ENCODE results near the gene KIF26A. TPM values are rescaled to one million over a fixed set of nuclear protein-coding genes. Genes with fewer than 3 reads are reported as not detected.

Gene KIF26A
- polyA plus RNA-seq, 1 of the 3 experiments (the other 2 are of a cell fraction), result 1.7 TPM

- Histone ChIP-seq H2AFZ (ENCODE audit: low read depth) (no peak overlapping the region), H3F3A (replicated peaks; ENCODE audit: insufficient read depth) (no peaks in the 10 kb centered on the region), H3K9me2 (no peaks in the 10 kb centered on the region), H3K9me3 (no peaks in the 10 kb centered on the region), H4K20me1 (ENCODE audit: insufficient read depth) (no peaks in the 10 kb centered on the region), H3K27me3 (ENCODE audit: insufficient read depth) (no peaks in the 10 kb centered on the region), H3K79me2 (ENCODE audit: insufficient read depth) (no peaks in the 10 kb centered on the region), H3K36me3 (replicated peaks in 1 of 2; ENCODE audit: control insufficient read depth in 1 of 2, insufficient read depth in 2 of 2, low read length in 1 of 2) (no peaks in the 10 kb centered on the region), H3K4me1 (ENCODE audit: control insufficient read depth in 1 of 2, insufficient read depth in 2 of 2, low read depth in 1 of 2, low read length in 1 of 2) (peaks cover 0 to 14% of the 10 kb centered on the region in 2 experiments; a peak in 1 of 4 replicates), H3K4me3 (ENCODE audit: low read depth in 2 of 2, low read length in 1 of 2) (no peak overlapping the region), H3K9ac (no peak overlapping the region), H3K4me2 (no peak overlapping the region), H3K27ac (ENCODE audit: low read depth in 2 of 2, low read length in 1 of 2) (no peak overlapping the region; a peak in 1 of 4 replicates)
- DNase-seq, result no peak
- CTCF ChIA-PET, result interaction anchor here (0.6 kb wide), 1 partner anchor 106 kb away, joined by 3 read pairs; no protein-coding TSS in a partner anchor
- WGBS (ENCODE audit: low lambda C conversion rate), result 68% methylated on average over 9 of the region's 27 CpGs
- POLR2A ChIA-PET, result no interaction called here
- TF ChIP-seq USF2 (IDR thresholded peaks at IDR 0.05; ENCODE audit: borderline replicate concordance, low read depth, low read length) (no peak), SMC3 (IDR thresholded peaks at IDR 0.05; ENCODE audit: low read depth, low read length) (no peak), GATA2 (CRISPR knock-in tag; IDR thresholded peaks at IDR 0.05) (no peak), TAF1 (IDR thresholded peaks at IDR 0.05; ENCODE audit: borderline replicate concordance, low read depth, low read length) (no peak), RCOR1 (IDR thresholded peaks at IDR 0.05; ENCODE audit: low read length) (no peak), FOSL2 (IDR thresholded peaks at IDR 0.05; ENCODE audit: borderline replicate concordance, low read depth) (no peak), REST (IDR thresholded peaks at IDR 0.05; ENCODE audit: low read depth, low read length) (no peak), YY1 (IDR thresholded peaks at IDR 0.05; ENCODE audit: low read depth) (no peak), FOXJ3 (CRISPR knock-in tag; IDR thresholded peaks at IDR 0.05) (no peak), JUND (IDR thresholded peaks at IDR 0.05) (no peak), MXI1 (IDR thresholded peaks at IDR 0.05; ENCODE audit: low read depth, low read length) (no peak), TCF12 (IDR thresholded peaks at IDR 0.05) (no peak), USF1 (IDR thresholded peaks at IDR 0.05; ENCODE audit: borderline replicate concordance, low read depth) (no peak), NRF1 (IDR thresholded peaks at IDR 0.05; ENCODE audit: low read depth, low read length) (no peak), POLR2AphosphoS5 (IDR thresholded peaks at IDR 0.05; ENCODE audit: low read depth, low read length) (no peak), PBX3 (IDR thresholded peaks at IDR 0.05) (no peak)
These were observed 43.6 kb downstream of the KIF26A start for GRCh38 chr14:104181761-104182530.

All from SK-N-SH (cell line).